ENCODE results near the gene HIVEP1.

Gene HIVEP1

DNA sequence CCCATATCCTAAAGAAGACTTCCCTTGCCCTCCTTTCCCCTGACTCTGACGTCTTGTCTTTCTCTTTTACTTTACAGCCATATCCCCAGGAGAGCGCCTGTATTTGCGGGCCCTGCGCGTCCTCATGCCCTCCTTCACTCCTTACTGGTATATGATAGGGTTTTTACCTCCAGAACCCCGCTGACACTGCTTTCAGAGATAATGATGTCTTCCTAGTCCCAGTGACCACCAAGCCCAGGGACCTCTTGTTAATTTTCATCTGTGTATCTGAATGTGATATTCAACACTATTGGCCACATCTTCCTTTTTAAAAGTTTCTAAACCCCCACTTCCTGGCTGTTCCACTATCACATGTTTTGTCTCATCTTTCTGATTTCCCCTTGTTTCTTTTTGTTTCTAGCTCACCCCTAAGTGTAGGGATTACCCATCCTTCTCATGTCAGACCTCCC is 102.0 kb downstream of the HIVEP1 start:
- POLR2A ChIA-PET = no interaction called here

DNA sequence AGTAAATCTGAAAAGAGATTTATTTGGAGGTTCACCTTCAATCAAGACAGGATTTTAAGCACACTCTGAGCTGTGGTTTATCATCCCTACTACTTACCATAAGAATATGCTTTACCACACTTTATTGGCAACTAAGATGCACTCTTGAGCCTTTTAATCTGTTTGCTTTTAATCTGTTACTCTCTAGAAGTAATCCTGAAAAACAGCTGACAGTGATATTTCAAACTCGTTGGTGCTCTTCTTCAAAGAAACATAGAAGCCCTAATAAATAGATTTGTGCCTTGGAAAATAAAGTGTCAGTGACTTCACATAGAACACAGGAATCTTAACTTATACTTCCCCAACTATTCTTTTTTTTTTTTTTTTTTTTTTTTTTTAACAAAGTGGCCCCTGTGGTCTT is 102.9 kb downstream of the HIVEP1 start:
- POLR2A ChIA-PET = no interaction called here
- CTCF ChIA-PET = interaction anchor here (0.6 to 1.4 kb wide), 4 partner anchors 8 to 12 kb away, joined by 3 to 4 read pairs (median 3); no protein-coding TSS in a partner anchor
- no peak for DNase-seq (ENCODE audit: low read depth, low spot score)
- TF ChIP-seq, protein P1, sequence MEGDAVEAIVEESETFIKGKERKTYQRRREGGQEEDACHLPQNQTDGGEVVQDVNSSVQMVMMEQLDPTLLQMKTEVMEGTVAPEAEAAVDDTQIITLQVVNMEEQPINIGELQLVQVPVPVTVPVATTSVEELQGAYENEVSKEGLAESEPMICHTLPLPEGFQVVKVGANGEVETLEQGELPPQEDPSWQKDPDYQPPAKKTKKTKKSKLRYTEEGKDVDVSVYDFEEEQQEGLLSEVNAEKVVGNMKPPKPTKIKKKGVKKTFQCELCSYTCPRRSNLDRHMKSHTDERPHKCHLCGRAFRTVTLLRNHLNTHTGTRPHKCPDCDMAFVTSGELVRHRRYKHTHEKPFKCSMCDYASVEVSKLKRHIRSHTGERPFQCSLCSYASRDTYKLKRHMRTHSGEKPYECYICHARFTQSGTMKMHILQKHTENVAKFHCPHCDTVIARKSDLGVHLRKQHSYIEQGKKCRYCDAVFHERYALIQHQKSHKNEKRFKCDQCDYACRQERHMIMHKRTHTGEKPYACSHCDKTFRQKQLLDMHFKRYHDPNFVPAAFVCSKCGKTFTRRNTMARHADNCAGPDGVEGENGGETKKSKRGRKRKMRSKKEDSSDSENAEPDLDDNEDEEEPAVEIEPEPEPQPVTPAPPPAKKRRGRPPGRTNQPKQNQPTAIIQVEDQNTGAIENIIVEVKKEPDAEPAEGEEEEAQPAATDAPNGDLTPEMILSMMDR (IDR thresholded peaks at IDR 0.05; ENCODE audit: insufficient read depth, low read length, missing control alignments) = no peak
- H3K4me3 ChIP-seq (ENCODE audit: low read depth, low read length) = no peak overlapping the region

More for the DNA sequence above, 102.0 kb downstream of the HIVEP1 start:
- TF ChIP-seq, protein P1 (IDR thresholded peaks at IDR 0.05; ENCODE audit: insufficient read depth, low read length, missing control alignments) = no peak
- no peak overlapping the region for H3K4me3 ChIP-seq (ENCODE audit: low read depth, low read length)
- CTCF ChIA-PET = interaction anchor here (1.0 to 1.4 kb wide), 3 partner anchors 9 to 12 kb away, joined by 3 to 4 read pairs (median 3); no protein-coding TSS in a partner anchor
- no peak for DNase-seq (ENCODE audit: low read depth, low spot score)

DNA sequence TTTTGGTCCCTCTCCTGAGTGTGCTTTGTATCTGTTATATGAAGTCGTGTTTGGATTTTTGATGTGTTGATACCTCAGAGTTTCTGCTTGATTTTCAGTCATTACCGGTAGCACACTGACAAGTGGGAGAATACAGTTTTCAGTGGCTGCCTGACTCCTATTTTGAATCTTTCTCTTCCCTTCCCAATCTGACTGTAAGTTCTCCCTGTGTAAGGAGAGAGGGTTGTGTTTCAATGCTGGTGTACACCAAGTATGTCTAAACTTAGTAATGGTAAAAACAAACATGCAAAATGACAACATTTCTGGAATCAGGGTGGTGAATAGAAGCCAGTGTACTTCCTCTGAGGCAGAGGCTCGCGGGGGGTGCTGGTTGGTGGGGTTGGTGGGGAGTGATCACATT is 103.4 kb downstream of the HIVEP1 start:
- no peak overlapping the region for H3K4me3 ChIP-seq (ENCODE audit: low read depth, low read length)
- DNase-seq (ENCODE audit: low read depth, low spot score) = no peak
- TF ChIP-seq, protein P1 (IDR thresholded peaks at IDR 0.05; ENCODE audit: insufficient read depth, low read length, missing control alignments) = no peak
- POLR2A ChIA-PET = no interaction called here
- CTCF ChIA-PET = interaction anchor here (0.6 to 1.0 kb wide), 2 partner anchors 9 to 12 kb away, joined by 3 read pairs; no protein-coding TSS in a partner anchor

DNA sequence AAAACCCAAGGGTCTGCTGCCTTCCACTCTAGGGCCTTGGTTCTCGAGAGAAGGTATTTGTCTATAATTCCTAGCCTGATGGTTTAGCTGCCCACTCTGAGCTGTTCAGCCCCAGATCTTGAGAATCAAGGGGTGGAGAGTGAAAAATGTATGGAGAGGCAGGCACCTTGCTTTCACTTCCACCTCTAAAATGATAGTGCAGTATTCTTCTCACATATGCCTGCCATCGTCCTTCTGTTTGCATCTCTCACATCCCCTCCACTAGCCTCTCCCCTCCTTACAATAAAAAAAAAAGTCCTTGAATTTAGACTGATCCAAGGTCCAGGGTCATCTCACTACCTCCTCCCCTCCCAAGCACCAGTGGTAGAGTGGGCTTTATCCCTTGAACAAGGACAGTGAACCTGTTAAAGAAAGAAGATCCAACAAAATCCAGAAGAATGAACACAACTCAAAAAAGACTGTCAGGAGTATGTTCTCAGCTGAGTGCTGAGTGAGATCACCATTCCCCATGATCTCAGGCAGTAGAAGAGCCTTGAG is 104.2 kb downstream of the HIVEP1 start:
- DNase-seq (ENCODE audit: low read depth, low spot score) = no peak
- POLR2A ChIA-PET = no interaction called here
- CTCF ChIA-PET = no interaction called here

DNA sequence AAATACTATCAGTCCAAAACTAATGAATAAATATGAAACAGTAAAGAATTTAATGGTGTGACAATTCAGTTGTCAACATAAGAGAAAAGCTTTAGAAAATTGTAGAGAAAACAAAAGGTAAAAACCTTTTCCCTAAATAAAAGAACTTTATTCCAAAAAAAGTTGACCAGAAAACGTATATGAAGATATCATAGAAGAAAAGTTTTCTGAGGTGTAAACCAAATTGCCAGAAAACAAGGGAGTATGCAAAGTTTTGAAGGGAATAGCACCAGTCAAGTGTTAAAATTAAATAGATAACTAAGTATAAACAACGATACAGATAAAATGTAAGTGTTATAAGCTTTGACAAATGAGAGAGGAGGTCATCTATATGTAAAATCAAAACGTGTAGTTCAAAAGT is 104.9 kb downstream of the HIVEP1 start:
- TF ChIP-seq, protein P1 (IDR thresholded peaks at IDR 0.05; ENCODE audit: insufficient read depth, low read length, missing control alignments) = no peak
- ChIA-PET CTCF (no interaction called here), POLR2A (no interaction called here)
- no peak for DNase-seq (ENCODE audit: low read depth, low spot score)
- H3K4me3 ChIP-seq (ENCODE audit: low read depth, low read length) = no peak overlapping the region

More for the DNA sequence above, 104.2 kb downstream of the HIVEP1 start:
- H3K4me3 ChIP-seq (ENCODE audit: low read depth, low read length) = no peak overlapping the region
- TF ChIP-seq, protein P1 (IDR thresholded peaks at IDR 0.05; ENCODE audit: insufficient read depth, low read length, missing control alignments) = no peak

DNA sequence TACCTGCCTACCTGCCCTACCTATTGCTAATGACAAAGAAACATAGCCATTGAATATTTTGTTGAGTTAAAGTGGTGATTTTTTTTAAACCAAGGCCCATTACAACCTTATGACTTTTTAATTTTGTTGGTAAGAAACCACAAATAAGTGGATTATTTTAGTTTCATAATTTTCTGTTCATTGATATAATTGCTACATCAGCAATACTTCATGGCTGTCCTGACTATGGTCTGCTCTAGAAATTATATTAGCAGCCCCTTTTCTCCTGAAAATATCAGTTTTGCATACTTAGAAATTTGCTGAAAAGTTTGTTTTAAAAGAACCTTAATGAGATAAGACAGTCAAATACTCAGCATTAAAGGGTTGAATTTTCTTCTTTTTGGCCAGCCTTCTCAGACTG is 106.5 kb downstream of the HIVEP1 start:
- H3K4me3 ChIP-seq (ENCODE audit: low read depth, low read length) = no peak overlapping the region

More for the DNA sequence above, 106.5 kb downstream of the HIVEP1 start:
- no peak for DNase-seq (ENCODE audit: low read depth, low spot score)
- TF ChIP-seq, protein P1 (IDR thresholded peaks at IDR 0.05; ENCODE audit: insufficient read depth, low read length, missing control alignments) = no peak
- CTCF ChIA-PET = no interaction called here
- POLR2A ChIA-PET = no interaction called here
